ENCODE measurements around the gene ZMYND10. TPM values are rescaled to one million over a fixed set of nuclear protein-coding genes. Genes with fewer than 3 reads are reported as not detected.

ZMYND10 gene
- total RNA-seq, 1 experiment from 2014 or later = 0.67 TPM

DNA sequence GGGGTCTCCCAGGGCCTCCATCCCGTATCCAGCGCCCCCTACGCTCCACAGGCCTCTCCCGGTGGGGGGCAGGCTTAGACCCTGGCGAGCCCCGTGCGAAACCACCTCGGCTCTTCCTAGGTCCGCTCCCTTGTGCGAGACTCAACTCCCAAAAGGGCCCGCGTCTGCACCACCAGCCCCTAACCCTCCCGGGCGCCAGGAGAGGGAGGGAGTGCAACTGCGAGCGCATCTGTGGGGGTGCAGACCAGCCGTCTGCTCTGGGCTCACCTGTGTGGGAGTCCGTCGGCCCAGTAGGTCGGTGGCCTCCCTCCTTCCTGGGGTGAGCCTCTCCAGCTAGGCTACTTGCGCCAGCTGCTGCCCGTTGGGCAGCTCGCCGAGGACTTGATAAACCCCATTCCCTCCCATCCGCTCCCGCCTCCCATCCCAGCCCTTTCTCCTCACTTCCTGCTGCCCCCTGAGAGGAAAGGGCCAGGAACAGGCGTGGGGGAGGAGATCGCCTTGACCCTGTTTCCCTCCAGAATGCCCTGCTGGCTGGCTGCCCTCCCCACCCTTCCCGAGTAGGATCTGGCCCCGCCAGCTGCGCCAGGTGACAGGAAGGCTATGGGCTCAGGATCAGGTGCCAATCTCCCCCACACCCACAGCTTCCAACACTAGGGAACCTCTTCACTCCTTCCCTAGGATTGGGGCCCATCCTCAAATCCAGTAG, 23.0 kb downstream of the ZMYND10 start, which contains the start of gene HYAL2:
Gene HYAL2, minus strand, starts transcription at position 360 of the 706 bp plus-strand sequence. CDS start 2,256 bp downstream, outside the sequence.
- H3K27me3 ChIP-seq (replicated peaks; ENCODE audit: insufficient read depth, low read depth, low read length, poor library complexity) = no peaks in the 10 kb centered on the region
- H3K4me3 ChIP-seq (ENCODE audit: low read depth, low read length, poor library complexity, severe bottlenecking) = peak within 1 kb of the TSS; percentile 73
- BruUV-seq (replicated peaks) = no TSS peak
- H3K36me3 ChIP-seq (ENCODE audit: insufficient read depth, low read length, poor library complexity, severe bottlenecking) = no peaks in the 10 kb centered on the region
- no peaks in the 10 kb centered on the region for H3K9me3 ChIP-seq (ENCODE audit: low read depth, low read length, poor library complexity, severe bottlenecking)
- TF ChIP-seq, protein P1, sequence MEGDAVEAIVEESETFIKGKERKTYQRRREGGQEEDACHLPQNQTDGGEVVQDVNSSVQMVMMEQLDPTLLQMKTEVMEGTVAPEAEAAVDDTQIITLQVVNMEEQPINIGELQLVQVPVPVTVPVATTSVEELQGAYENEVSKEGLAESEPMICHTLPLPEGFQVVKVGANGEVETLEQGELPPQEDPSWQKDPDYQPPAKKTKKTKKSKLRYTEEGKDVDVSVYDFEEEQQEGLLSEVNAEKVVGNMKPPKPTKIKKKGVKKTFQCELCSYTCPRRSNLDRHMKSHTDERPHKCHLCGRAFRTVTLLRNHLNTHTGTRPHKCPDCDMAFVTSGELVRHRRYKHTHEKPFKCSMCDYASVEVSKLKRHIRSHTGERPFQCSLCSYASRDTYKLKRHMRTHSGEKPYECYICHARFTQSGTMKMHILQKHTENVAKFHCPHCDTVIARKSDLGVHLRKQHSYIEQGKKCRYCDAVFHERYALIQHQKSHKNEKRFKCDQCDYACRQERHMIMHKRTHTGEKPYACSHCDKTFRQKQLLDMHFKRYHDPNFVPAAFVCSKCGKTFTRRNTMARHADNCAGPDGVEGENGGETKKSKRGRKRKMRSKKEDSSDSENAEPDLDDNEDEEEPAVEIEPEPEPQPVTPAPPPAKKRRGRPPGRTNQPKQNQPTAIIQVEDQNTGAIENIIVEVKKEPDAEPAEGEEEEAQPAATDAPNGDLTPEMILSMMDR (conservative IDR thresholded peaks at IDR 0.05; ENCODE audit: low read depth, low read length) = no peak
- no peak for TF ChIP-seq EZH2 (IDR thresholded peaks at IDR 0.05; ENCODE audit: borderline replicate concordance, low read depth, low read length, poor library complexity, severe bottlenecking)
- intact Hi-C loops (cut with micrococcal nuclease; ENCODE audit: unreplicated experiment) = no loop called here
- ChIA-PET POLR2A (ENCODE audit: low non-redundant PET) (no interaction called here), CTCF (no interaction called here)
- DNase-seq (ENCODE audit: low spot score) = no peak
- peaks cover 3% of the 10 kb centered on the region for H3K4me1 ChIP-seq (ENCODE audit: insufficient read depth, low read length, poor library complexity, severe bottlenecking)
- peak within 1 kb of the TSS; percentile 99 for H3K27ac ChIP-seq (ENCODE audit: low read depth, low read length, poor library complexity, severe bottlenecking)

DNA sequence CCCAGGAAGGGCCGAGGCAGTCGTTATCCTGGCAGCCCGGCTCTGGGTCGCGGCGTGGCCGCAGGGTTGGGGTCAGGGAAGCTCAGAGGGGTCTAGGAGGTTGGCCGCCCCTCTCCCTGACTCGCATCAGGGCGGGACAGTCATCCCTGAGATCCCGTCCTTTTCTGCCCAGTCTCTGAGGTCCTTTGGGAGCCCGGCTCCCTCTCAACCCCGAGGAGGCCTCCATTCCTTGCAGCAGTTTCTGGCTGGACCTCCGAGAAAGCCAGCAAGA, 23.5 kb downstream of the ZMYND10 start:
- POLR2A ChIA-PET (ENCODE audit: low non-redundant PET) = no interaction called here
- no peak for TF ChIP-seq EZH2 (IDR thresholded peaks at IDR 0.05; ENCODE audit: borderline replicate concordance, low read depth, low read length, poor library complexity, severe bottlenecking)
- TF ChIP-seq, protein P1 (conservative IDR thresholded peaks at IDR 0.05; ENCODE audit: low read depth, low read length) = no peak
- H3K4me1 ChIP-seq (ENCODE audit: insufficient read depth, low read length, poor library complexity, severe bottlenecking) = peaks cover 3% of the 10 kb centered on the region
- H3K9me3 ChIP-seq (ENCODE audit: low read depth, low read length, poor library complexity, severe bottlenecking) = no peaks in the 10 kb centered on the region
- H3K27ac ChIP-seq (ENCODE audit: low read depth, low read length, poor library complexity, severe bottlenecking) = peak overlapping the region; percentile 99
- H3K36me3 ChIP-seq (ENCODE audit: insufficient read depth, low read length, poor library complexity, severe bottlenecking) = no peaks in the 10 kb centered on the region
- H3K4me3 ChIP-seq (ENCODE audit: low read depth, low read length, poor library complexity, severe bottlenecking) = peak overlapping the region; percentile 73
- intact Hi-C loops (cut with micrococcal nuclease; ENCODE audit: unreplicated experiment) = no loop called here
- CTCF ChIA-PET = no interaction called here
- H3K27me3 ChIP-seq (replicated peaks; ENCODE audit: insufficient read depth, low read depth, low read length, poor library complexity) = no peaks in the 10 kb centered on the region
- BruUV-seq (replicated peaks) = no TSS peak
- no peak for DNase-seq (ENCODE audit: low spot score)

DNA sequence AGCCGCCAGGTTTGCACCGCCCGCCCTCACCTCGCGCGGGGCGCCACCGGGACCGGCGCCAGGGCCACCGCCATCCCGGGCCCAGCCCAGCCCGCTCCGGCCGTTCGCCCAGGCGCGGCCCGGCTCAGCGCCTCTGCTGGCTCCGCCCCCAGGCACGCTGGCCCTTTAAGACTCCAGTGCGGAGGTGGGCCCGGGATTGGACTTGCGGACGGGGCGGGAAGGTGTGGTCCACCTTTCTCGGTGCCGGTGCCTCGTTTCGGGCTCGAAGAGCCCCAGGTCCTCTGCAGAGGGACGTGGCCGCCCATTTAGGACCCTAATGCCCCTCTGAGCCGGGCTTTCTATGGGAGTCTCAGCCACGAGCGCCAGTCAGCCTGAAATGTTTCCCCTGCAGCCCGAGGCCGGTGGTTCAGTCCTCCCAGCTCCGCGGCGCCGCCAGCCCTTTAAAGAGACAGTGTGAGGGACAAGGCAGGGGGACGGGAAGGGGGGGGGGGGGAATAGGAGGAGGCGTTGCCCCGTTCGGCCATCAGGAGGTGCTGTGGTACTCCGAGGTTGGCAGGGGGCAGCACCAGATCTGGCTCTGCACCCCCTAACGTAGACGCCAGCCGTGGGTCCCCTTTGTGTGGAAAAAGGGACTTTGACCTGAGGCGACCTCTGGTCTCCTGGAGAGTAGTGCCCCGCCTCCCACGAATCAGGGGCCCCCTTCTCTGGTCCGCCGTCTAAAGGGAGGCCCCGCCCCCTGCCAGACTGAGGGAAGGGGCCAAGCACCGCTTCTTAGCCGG, 24.0 kb downstream of the ZMYND10 start:
- intact Hi-C loops (cut with micrococcal nuclease; ENCODE audit: unreplicated experiment) = no loop called here
- Histone ChIP-seq H3K4me3 (ENCODE audit: low read depth, low read length, poor library complexity, severe bottlenecking) (peak overlapping the region; percentile 73), H3K27me3 (replicated peaks; ENCODE audit: insufficient read depth, low read depth, low read length, poor library complexity) (no peaks in the 10 kb centered on the region), H3K9me3 (ENCODE audit: low read depth, low read length, poor library complexity, severe bottlenecking) (no peaks in the 10 kb centered on the region), H3K27ac (ENCODE audit: low read depth, low read length, poor library complexity, severe bottlenecking) (peak overlapping the region; percentile 99), H3K36me3 (ENCODE audit: insufficient read depth, low read length, poor library complexity, severe bottlenecking) (no peaks in the 10 kb centered on the region), H3K4me1 (ENCODE audit: insufficient read depth, low read length, poor library complexity, severe bottlenecking) (peaks cover 3% of the 10 kb centered on the region)
- TF ChIP-seq, protein P1 (conservative IDR thresholded peaks at IDR 0.05; ENCODE audit: low read depth, low read length) = peak; percentile 47
- TF ChIP-seq EZH2 (IDR thresholded peaks at IDR 0.05; ENCODE audit: borderline replicate concordance, low read depth, low read length, poor library complexity, severe bottlenecking) = no peak
- ChIA-PET CTCF (interaction anchor here (0.6 kb wide), 3 partner anchors 15 to 83 kb away, joined by 6 to 9 read pairs (median 6); no protein-coding TSS in a partner anchor), POLR2A (ENCODE audit: low non-redundant PET) (no interaction called here)
- BruUV-seq (replicated peaks) = no TSS peak
- peak; percentile 86 for DNase-seq (ENCODE audit: low spot score)

Data from A673 (cell line).